ENCODE results near the gene COL15A1.

The COL15A1 gene

GRCh38 chr9:99108131-99108530 is 164.4 kb downstream of the COL15A1 start:
- DNase-seq (ENCODE audit: low spot score) = no peak

- DNase-seq (ENCODE audit: low spot score) = no peak
Measured at GRCh38 chr9:99109522-99109921, 165.8 kb downstream of the COL15A1 start.

GRCh38 chr9:99112750-99113413 is 169.2 kb downstream of the COL15A1 start:
- DNase-seq (ENCODE audit: low spot score) = peak; percentile 74

- DNase-seq (ENCODE audit: low spot score) = no peak
Measured at GRCh38 chr9:99113414-99114048, 169.8 kb downstream of the COL15A1 start.

GRCh38 chr9:99114049-99114440 is 170.3 kb downstream of the COL15A1 start:
- no peak for DNase-seq (ENCODE audit: low spot score)

- DNase-seq (ENCODE audit: low spot score) = no peak
Measured at GRCh38 chr9:99114846-99115500, 171.3 kb downstream of the COL15A1 start.

- DNase-seq (ENCODE audit: low spot score) = no peak
Measured at GRCh38 chr9:99116003-99116411, 172.3 kb downstream of the COL15A1 start.

- DNase-seq (ENCODE audit: low spot score) = peak; percentile 73
Measured at GRCh38 chr9:99118782-99119466, 175.2 kb downstream of the COL15A1 start.

- no peak for DNase-seq (ENCODE audit: low spot score)
Measured at GRCh38 chr9:99119976-99120655, 176.4 kb downstream of the COL15A1 start.
